Neural progenitor cell (in vitro differentiated cells): ENCODE results near the gene ZNF280D. TPM values are rescaled to one million over a fixed set of nuclear protein-coding genes. Genes with fewer than 3 reads are reported as not detected.

Source experiments
- DNase-seq: peaks from one replicate; pipeline ENCODE4 v3.0.0-alpha.2; 2016; ENCODE audit warnings: low spot score
- H2AFZ ChIP-seq: fragments of 200-600 bp; sonication (generic); replicated peaks from 2 replicates; pipeline ENCODE4 v1.6.1; 2016; ENCODE audit warnings: antibody characterized with exemption
- H3F3A ChIP-seq: fragments of 200-600 bp; sonication (generic); 2 replicates; pipeline ENCODE4 v1.6.1; 2016; ENCODE audit warnings: antibody characterized with exemption, low read depth
- H3K27ac ChIP-seq: fragments of 200-600 bp; sonication (generic); 2 replicates; pipeline ENCODE4 v1.5.1; 2016; ENCODE audit warnings: mild to moderate bottlenecking
- H3K27me3 ChIP-seq: fragments of 200-600 bp; sonication (generic); 2 replicates; pipeline ENCODE4 v1.6.1; 2016; ENCODE audit warnings: mild to moderate bottlenecking, moderate library complexity
- H3K36me3 ChIP-seq: fragments of 200-600 bp; sonication (generic); 2 replicates; pipeline ENCODE4 v1.5.1; 2016
- H3K4me1 ChIP-seq: fragments of 200-600 bp; sonication (generic); 2 replicates; pipeline ENCODE4 v1.6.1; 2016; ENCODE audit warnings: mixed run types
- H3K4me2 ChIP-seq: fragments of 200-600 bp; sonication (generic); 2 replicates; pipeline ENCODE4 v1.6.1; 2016
- H3K4me3 ChIP-seq: fragments of 200-600 bp; sonication (generic); 2 replicates; pipeline ENCODE4 v1.5.1; 2016
- H3K79me2 ChIP-seq: fragments of 200-600 bp; sonication (generic); 2 replicates; pipeline ENCODE4 v1.6.1; 2016; ENCODE audit warnings: low read depth
- H3K9ac ChIP-seq: fragments of 200-600 bp; sonication (generic); 2 replicates; pipeline ENCODE4 v1.6.1; 2016
- H3K9me3 ChIP-seq: fragments of 200-600 bp; sonication (generic); 2 replicates; pipeline ENCODE4 v1.5.1; 2016; ENCODE audit warnings: low read depth
- H4K20me1 ChIP-seq: fragments of 200-600 bp; sonication (generic); 2 replicates; pipeline ENCODE4 v1.6.1; 2016; ENCODE audit warnings: low read depth
- H3K27ac Mint-ChIP-seq: 3 replicates; pipeline ENCODE4 v1.8.0; 2021; ENCODE audit warnings: mixed read lengths
- H3K27me3 Mint-ChIP-seq: 2 replicates; pipeline ENCODE4 v1.8.0; 2022; ENCODE audit warnings: low read depth, mild to moderate bottlenecking, inconsistent platforms, moderate library complexity, mixed read lengths; ENCODE audit not compliant: insufficient read depth
- H3K36me3 Mint-ChIP-seq: 3 replicates; pipeline ENCODE4 v1.8.0; 2021; ENCODE audit warnings: mixed read lengths
- H3K4me1 Mint-ChIP-seq: 3 replicates; pipeline ENCODE4 v1.8.0; 2021; ENCODE audit warnings: mixed read lengths
- H3K4me3 Mint-ChIP-seq: 3 replicates; pipeline ENCODE4 v1.8.0; 2021; ENCODE audit warnings: mild to moderate bottlenecking, moderate library complexity, mixed read lengths
- H3K9me3 Mint-ChIP-seq: 3 replicates; pipeline ENCODE4 v1.8.0; 2020; ENCODE audit warnings: mixed read lengths
- EZH2 ChIP-seq: fragments of 200-600 bp; sonication (generic); IDR thresholded peaks from 2 replicates; pipeline ENCODE4 v1.6.1; 2017; ENCODE audit warnings: antibody characterized with exemption, mild to moderate bottlenecking, moderate library complexity
- EZH2phosphoT487 ChIP-seq: fragments of 200-600 bp; sonication (generic); IDR thresholded peaks from 2 replicates; pipeline ENCODE4 v1.6.1; 2017; ENCODE audit warnings: antibody characterized with exemption
- total RNA-seq: library from RNA; depleted of rRNA; stranded (reverse); fragments of >200 nt; gene quantifications from 2 replicates; pipeline ENCODE4 v1.2.3, GENCODE V29; 2015; ENCODE audit warnings: low replicate concordance
- TF ChIP-seq, protein P1 (sequence below): fragments of 200-600 bp; sonication (generic); IDR thresholded peaks from 2 replicates; pipeline ENCODE4 v1.5.1; 2017; ENCODE audit warnings: antibody characterized with exemption, mild to moderate bottlenecking

Gene ZNF280D
- total RNA-seq, 1 donor from 2014 or later: 9.9 TPM

DNA sequence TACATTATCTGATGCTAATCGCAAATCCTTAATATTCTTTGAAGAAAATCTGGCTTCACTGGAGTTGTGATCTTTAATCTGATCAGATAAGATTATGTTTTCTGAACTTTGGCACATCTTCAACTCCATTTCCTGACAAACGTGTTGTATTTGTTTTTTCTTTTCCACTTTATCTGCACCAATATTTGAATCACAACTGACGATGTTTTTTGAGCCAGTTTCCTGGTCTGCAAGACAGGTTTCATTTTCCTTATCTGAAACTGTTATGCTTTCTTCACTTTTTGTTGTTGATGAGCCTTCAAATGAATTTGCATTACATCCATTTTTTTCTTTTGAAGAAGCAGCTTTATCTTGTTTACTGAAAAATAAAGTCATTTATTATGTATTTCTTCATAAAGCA is 101.5 kb downstream of the ZNF280D start:
- Mint-ChIP-seq H3K36me3 (no peaks in the 10 kb centered on the region), H3K4me1 (no peaks in the 10 kb centered on the region), H3K4me3 (no peak overlapping the region), H3K9me3 (no peaks in the 10 kb centered on the region), H3K27me3 (no peaks in the 10 kb centered on the region), H3K27ac (no peak overlapping the region)
- Histone ChIP-seq H3K4me3 (no peak overlapping the region), H4K20me1 (no peaks in the 10 kb centered on the region), H3K9ac (no peak overlapping the region), H3K4me1 (no peaks in the 10 kb centered on the region), H2AFZ (no peak overlapping the region), H3F3A (no peaks in the 10 kb centered on the region), H3K79me2 (no peaks in the 10 kb centered on the region), H3K4me2 (no peak overlapping the region), H3K9me3 (no peaks in the 10 kb centered on the region), H3K36me3 (no peaks in the 10 kb centered on the region), H3K27me3 (no peaks in the 10 kb centered on the region), H3K27ac (no peak overlapping the region)
- no peak for TF ChIP-seq EZH2phosphoT487
- TF ChIP-seq EZH2: no peak
- TF ChIP-seq, protein P1, sequence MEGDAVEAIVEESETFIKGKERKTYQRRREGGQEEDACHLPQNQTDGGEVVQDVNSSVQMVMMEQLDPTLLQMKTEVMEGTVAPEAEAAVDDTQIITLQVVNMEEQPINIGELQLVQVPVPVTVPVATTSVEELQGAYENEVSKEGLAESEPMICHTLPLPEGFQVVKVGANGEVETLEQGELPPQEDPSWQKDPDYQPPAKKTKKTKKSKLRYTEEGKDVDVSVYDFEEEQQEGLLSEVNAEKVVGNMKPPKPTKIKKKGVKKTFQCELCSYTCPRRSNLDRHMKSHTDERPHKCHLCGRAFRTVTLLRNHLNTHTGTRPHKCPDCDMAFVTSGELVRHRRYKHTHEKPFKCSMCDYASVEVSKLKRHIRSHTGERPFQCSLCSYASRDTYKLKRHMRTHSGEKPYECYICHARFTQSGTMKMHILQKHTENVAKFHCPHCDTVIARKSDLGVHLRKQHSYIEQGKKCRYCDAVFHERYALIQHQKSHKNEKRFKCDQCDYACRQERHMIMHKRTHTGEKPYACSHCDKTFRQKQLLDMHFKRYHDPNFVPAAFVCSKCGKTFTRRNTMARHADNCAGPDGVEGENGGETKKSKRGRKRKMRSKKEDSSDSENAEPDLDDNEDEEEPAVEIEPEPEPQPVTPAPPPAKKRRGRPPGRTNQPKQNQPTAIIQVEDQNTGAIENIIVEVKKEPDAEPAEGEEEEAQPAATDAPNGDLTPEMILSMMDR: no peak
- no peak for DNase-seq

- TF ChIP-seq EZH2 (no peak), EZH2phosphoT487 (no peak)
- TF ChIP-seq, protein P1: no peak
These were observed 104.3 kb downstream of the ZNF280D start for GRCh38 chr15:56628893-56629532.

DNA sequence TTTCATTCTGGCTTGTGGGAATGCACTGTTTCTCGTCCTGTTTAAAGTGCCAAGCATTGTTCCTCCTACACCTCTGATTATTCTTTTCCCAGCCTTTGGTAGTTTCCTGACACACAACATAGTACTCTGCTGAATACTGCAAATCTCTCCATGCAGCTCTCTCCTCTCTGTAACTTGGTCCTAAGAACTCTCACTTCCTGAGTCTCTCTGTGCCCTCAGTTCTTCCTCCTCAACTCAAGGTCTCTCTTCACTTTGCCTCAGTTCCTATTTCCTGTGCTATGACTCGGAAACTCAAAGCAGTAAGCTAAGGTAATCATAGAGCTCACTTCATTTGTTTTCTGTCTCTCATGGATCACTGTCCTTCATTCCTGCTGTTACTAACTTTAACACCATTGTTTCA is 113.4 kb downstream of the ZNF280D start:
- H3K36me3 Mint-ChIP-seq: no peaks in the 10 kb centered on the region
- Histone ChIP-seq H3K36me3 (no peaks in the 10 kb centered on the region), H3K4me2 (no peak overlapping the region), H4K20me1 (no peaks in the 10 kb centered on the region), H3F3A (no peaks in the 10 kb centered on the region), H3K4me3 (no peak overlapping the region), H3K27me3 (no peaks in the 10 kb centered on the region), H2AFZ (peak overlapping the region; percentile 86), H3K79me2 (no peaks in the 10 kb centered on the region), H3K9me3 (peaks cover 3% of the 10 kb centered on the region), H3K4me1 (peaks cover 17% of the 10 kb centered on the region), H3K27ac (no peak overlapping the region), H3K9ac (no peak overlapping the region)
- no peaks in the 10 kb centered on the region for H3K4me1 Mint-ChIP-seq
- H3K9me3 Mint-ChIP-seq: peaks cover 2% of the 10 kb centered on the region
- H3K27ac Mint-ChIP-seq: no peak overlapping the region
- no peak overlapping the region for H3K4me3 Mint-ChIP-seq
- DNase-seq: no peak
- no peaks in the 10 kb centered on the region for H3K27me3 Mint-ChIP-seq
- TF ChIP-seq EZH2 (no peak), EZH2phosphoT487 (no peak)
- TF ChIP-seq, protein P1: no peak

More at GRCh38 chr15:56628893-56629532, 104.3 kb downstream of the ZNF280D start:
- no peaks in the 10 kb centered on the region for H3K36me3 Mint-ChIP-seq
- no peak overlapping the region for H3K4me3 Mint-ChIP-seq
- H3K9me3 Mint-ChIP-seq: no peaks in the 10 kb centered on the region
- Histone ChIP-seq H3K79me2 (no peaks in the 10 kb centered on the region), H3K4me3 (no peak overlapping the region), H2AFZ (no peak overlapping the region), H3K9me3 (no peaks in the 10 kb centered on the region), H3F3A (no peaks in the 10 kb centered on the region), H4K20me1 (no peaks in the 10 kb centered on the region), H3K27ac (no peak overlapping the region), H3K36me3 (no peaks in the 10 kb centered on the region), H3K9ac (no peak overlapping the region), H3K4me1 (no peaks in the 10 kb centered on the region), H3K4me2 (no peak overlapping the region), H3K27me3 (no peaks in the 10 kb centered on the region)
- DNase-seq: no peak
- no peaks in the 10 kb centered on the region for H3K27me3 Mint-ChIP-seq
- no peak overlapping the region for H3K27ac Mint-ChIP-seq
- H3K4me1 Mint-ChIP-seq: no peaks in the 10 kb centered on the region
